Activated CD4-positive, alpha-beta T cell treated with anti-CD3 and anti-CD28 coated beads, Interleukin-2, amount 10 ng/mL, durations not matched to agents 7 days and 5 days (primary cell): Measurements from ENCODE around the gene CCDC136. TPM values are rescaled to one million over a fixed set of nuclear protein-coding genes. Genes with fewer than 3 reads are reported as not detected.

ENCODE experiments used
- CTCF ChIA-PET: fragments of 350-600 bp; sonication (Branson Sonifier 250); formaldehyde crosslinking; loops from one replicate; lab custom pipeline; 2021; ENCODE audit warnings: antibody characterized with exemption; lab: Charles Lee
- POLR2A ChIA-PET: fragments of 350-600 bp; sonication (Branson Sonifier 250); formaldehyde crosslinking; loops from one replicate; lab custom pipeline; 2021; ENCODE audit warnings: antibody characterized with exemption; lab: Charles Lee
- DNase-seq: peaks from one replicate; pipeline ENCODE4 v3.0.0-alpha.2; 2020
- H3K27ac Mint-ChIP-seq: one replicate; pipeline ENCODE4 v1.8.0; 2021; ENCODE audit warnings: mild to moderate bottlenecking, moderate library complexity, mixed read lengths
- H3K27me3 Mint-ChIP-seq: one replicate; pipeline ENCODE4 v1.8.0; 2021; ENCODE audit warnings: mixed read lengths
- H3K36me3 Mint-ChIP-seq: one replicate; pipeline ENCODE4 v1.8.0; 2021; ENCODE audit warnings: low read depth, mixed read lengths
- H3K4me1 Mint-ChIP-seq: one replicate; pipeline ENCODE4 v1.8.0; 2021; ENCODE audit warnings: mixed read lengths
- H3K4me3 Mint-ChIP-seq: one replicate; pipeline ENCODE4 v1.8.0; 2021; ENCODE audit warnings: mild to moderate bottlenecking, moderate library complexity, mixed read lengths
- H3K9me3 Mint-ChIP-seq: one replicate; pipeline ENCODE4 v1.8.0; 2021; ENCODE audit warnings: mixed read lengths
- total RNA-seq, 2 experiments: library from RNA; stranded (reverse); gene quantifications; one replicate each; pipeline ENCODE4 v1.2.3, GENCODE V29; 2021

The CCDC136 gene
- total RNA-seq, 2 experiments from 2014 or later, result 5.1 to 6.8 TPM

DNA sequence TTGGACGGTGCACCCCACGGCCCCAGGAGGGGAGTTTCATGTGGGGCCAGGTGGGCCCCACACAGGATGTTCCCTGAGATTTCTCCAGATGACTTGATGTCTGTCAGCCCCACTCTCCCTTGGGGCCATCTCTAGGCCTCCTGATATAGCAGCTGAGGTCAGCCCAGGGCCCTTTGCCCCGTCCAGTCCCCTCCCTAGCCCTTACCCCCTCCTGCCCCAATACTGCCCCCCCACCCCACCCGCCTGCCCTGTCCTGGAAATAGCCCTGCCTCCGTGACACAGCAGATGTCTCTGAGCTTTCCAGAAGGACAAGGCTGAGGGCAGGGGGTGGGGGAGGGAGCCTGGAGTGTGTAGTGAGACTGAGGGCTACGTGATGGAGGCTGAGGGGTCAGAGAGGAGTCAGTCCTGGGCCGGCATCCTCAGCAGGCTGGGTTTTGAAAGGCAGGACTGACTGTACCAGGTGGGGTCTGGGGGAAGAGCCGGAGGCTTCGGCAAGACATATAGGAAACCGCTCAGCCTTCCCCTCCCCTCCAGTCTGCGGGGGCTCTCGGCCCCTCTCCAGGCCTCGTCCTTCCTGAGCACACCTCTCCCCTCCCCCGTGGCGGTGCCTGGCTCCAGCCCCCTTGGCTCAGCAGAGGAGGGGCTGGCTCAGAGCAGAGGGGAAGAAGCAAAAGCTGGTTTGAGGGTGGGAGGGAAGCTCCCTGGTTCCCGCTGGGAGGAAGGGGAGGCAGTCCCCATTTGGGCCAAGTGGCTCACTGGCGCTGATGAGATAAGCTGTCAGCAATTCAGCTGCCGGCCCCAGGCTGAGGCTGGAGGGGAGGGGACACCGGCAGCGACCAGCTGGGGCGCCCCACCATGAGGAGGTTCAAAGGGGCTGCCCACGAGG, 40.5 kb downstream of the CCDC136 start:
- Mint-ChIP-seq H3K36me3 (no peaks in the 10 kb centered on the region), H3K9me3 (no peaks in the 10 kb centered on the region), H3K4me1 (peaks cover 14% of the 10 kb centered on the region), H3K27ac (no peak overlapping the region), H3K27me3 (peaks cover 37% of the 10 kb centered on the region), H3K4me3 (no peak overlapping the region)
- no peak for DNase-seq
- POLR2A ChIA-PET, result no interaction called here
- CTCF ChIA-PET, result interaction anchor here (0.9 to 1.3 kb wide), 3 partner anchors 9 to 31 kb away, joined by 3 to 5 read pairs (median 3); partner anchors contain the start of gene ATP6V1F

DNA sequence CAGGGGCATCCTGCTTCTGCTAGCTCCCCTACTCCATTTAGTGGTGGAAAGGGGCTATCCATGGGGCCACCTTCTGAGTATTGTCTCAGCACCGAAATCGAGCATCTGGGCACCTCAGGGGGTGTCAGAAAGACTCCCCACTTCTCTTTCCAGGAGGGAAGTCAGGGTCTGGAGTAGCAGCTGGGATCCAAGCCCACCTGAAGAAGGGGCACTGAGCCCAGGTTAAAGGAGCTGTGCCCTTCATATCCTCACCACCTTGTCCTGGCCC, 41.0 kb downstream of the CCDC136 start:
- Mint-ChIP-seq H3K4me3 (no peak overlapping the region), H3K9me3 (no peaks in the 10 kb centered on the region), H3K27ac (no peak overlapping the region), H3K27me3 (peaks cover 37% of the 10 kb centered on the region), H3K36me3 (no peaks in the 10 kb centered on the region), H3K4me1 (peaks cover 14% of the 10 kb centered on the region)
- CTCF ChIA-PET, result interaction anchor here (0.9 to 1.2 kb wide), 3 partner anchors 10 to 30 kb away, joined by 3 to 4 read pairs (median 3); partner anchors contain the start of gene ATP6V1F
- DNase-seq, result no peak
- POLR2A ChIA-PET, result no interaction called here

DNA sequence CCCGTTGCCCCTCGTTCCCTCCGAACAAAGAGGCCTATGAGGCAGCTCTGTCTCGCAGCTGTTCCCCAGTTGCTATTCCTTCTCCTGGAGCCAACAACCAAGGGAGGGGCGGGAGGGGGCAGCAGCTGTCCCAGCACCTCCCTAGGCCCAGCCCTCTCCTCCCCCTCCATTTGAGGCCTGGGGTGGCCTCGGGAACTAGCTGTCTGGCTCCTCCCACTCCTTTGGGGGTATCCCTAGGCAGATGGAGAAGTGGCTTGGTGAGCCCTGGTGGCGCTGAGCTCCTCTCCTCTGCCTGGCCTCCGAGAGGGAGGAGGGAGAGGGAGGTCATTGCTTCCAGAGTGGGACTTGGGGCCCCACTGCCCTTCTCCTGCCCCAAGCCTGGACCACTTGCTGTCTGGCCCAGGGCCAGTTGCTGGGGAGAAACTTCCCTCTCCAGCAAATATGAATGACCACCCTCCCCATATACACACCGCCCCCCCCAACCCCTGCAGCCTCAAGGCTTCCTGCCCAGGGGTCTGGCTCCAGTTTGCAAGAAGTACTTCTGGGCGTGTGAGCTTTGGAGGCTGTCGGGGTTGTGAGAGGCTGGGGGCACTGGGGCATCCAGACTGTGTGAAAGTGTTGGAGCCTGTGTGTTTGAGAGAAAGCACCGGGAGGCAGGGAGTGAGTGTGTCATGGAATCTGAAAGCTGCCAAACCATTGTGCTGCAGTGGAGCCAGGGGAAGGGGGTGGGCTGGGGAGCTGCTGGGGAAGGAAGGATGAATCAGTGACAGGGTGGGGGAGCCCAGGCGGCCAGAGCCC, 41.6 kb downstream of the CCDC136 start:
- peaks cover 14% of the 10 kb centered on the region for H3K4me1 Mint-ChIP-seq
- no peak overlapping the region for H3K4me3 Mint-ChIP-seq
- peaks cover 33% of the 10 kb centered on the region for H3K27me3 Mint-ChIP-seq
- H3K27ac Mint-ChIP-seq, result no peak overlapping the region
- no peaks in the 10 kb centered on the region for H3K36me3 Mint-ChIP-seq
- ChIA-PET CTCF (interaction anchor here (0.9 to 1.2 kb wide), 3 partner anchors 10 to 30 kb away, joined by 3 to 4 read pairs (median 3); partner anchors contain the start of gene ATP6V1F), POLR2A (no interaction called here)
- no peaks in the 10 kb centered on the region for H3K9me3 Mint-ChIP-seq
- no peak for DNase-seq

DNA sequence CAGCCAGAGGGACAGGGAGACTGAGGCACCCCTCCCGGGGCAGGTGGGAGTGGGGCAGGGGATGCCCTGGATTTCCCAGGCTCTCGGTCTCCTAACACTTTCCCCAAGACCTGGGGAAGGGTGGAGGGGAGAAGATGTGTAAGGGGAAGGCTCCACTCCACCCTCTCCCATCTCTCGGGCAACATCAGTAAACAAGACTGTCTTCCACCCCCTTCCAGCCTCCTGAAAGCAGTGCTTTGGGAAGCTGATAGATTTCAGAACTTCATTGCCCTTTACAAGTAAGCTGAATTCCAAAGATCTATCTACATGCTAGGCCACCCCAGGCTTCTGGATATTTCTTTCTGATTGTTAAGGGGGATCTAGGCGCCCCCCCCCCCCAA, 42.2 kb downstream of the CCDC136 start:
- H3K9me3 Mint-ChIP-seq, result no peaks in the 10 kb centered on the region
- POLR2A ChIA-PET, result no interaction called here

DNA sequence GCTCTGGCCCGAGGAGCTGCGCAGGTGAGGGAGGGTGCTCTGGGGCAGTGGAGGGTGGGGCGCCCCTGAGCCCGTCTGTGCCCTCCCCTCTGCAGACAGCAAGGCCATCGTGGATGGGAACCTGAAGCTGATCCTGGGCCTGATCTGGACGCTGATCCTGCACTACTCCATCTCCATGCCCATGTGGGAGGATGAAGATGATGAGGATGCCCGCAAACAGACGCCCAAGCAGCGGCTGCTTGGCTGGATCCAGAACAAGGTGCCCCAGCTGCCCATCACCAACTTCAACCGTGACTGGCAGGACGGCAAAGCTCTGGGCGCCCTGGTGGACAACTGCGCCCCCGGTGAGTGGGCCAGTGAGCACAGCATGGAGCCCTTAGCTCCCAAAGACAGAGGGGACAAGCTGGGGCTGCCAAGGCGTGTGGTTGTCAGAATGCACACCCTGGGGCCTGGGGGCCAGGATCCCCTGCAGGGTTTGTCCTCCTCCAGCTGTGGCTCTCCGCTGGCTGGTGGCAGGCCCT, 43.5 kb downstream of the CCDC136 start:
- H3K9me3 Mint-ChIP-seq, result no peaks in the 10 kb centered on the region
- ChIA-PET POLR2A (no interaction called here), CTCF (interaction anchor here (0.5 to 2.3 kb wide), 4 partner anchors 20 to 1225 kb away, joined by 3 to 8 read pairs (median 4); no protein-coding TSS in a partner anchor)
- no peak overlapping the region for H3K4me3 Mint-ChIP-seq
- H3K27me3 Mint-ChIP-seq, result peaks cover 17% of the 10 kb centered on the region
- no peak overlapping the region for H3K27ac Mint-ChIP-seq
- H3K4me1 Mint-ChIP-seq, result peaks cover 11% of the 10 kb centered on the region
- H3K36me3 Mint-ChIP-seq, result no peaks in the 10 kb centered on the region
- DNase-seq, result no peak

More for the DNA sequence above, 42.2 kb downstream of the CCDC136 start:
- Mint-ChIP-seq H3K27me3 (peaks cover 27% of the 10 kb centered on the region), H3K36me3 (no peaks in the 10 kb centered on the region), H3K4me3 (no peak overlapping the region), H3K27ac (no peak overlapping the region), H3K4me1 (peaks cover 14% of the 10 kb centered on the region)
- CTCF ChIA-PET, result interaction anchor here (1.2 kb wide), 1 partner anchor 11 kb away, joined by 4 read pairs; no protein-coding TSS in a partner anchor
- DNase-seq, result no peak

DNA sequence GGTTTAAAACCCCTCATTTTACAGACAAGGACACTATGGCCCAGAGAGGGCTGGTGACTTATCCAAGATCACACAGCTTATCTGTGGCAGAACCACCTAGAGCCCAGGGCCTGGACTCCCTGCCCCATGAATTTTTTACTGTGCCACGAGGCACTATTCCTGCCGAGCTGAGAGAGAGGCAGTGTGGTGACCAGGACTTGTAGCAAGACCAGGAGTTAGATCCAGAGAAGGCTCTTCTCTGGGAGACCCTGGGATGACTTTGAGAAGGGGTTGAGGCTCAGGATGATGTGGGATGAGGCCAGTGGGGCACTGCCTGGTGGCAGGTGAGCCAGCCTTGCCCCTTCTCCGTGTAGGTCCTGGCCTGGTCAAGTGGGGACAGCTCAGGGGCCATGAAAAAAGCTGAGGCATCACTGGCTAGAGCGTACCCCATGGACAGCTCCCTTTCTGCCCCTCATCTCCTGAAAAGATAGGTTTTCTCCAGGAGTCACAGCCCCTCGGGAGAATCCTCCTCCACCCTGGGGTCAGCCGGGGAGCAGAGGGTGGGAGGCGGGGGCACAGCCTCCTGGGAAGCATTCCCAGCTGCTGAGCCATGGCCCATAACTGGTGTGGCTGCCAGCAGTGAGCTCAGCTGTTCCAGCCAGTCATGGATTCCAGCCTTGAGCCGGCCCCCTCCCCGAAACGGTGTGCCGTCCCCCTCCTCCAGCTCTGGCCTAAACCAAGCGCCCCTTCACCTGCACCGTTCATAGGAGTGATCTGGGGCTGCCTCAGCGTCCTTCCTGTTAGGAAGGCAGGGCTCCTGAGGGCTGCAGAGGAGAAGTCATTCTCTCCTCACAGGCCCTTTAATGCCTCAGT, 44.2 kb downstream of the CCDC136 start:
- ChIA-PET POLR2A (no interaction called here), CTCF (interaction anchor here (0.5 to 2.3 kb wide), 4 partner anchors 21 to 1224 kb away, joined by 3 to 8 read pairs (median 4); no protein-coding TSS in a partner anchor)
- Mint-ChIP-seq H3K9me3 (no peaks in the 10 kb centered on the region), H3K27me3 (peaks cover 11% of the 10 kb centered on the region), H3K27ac (no peak overlapping the region), H3K4me3 (no peak overlapping the region), H3K4me1 (peaks cover 5% of the 10 kb centered on the region), H3K36me3 (no peaks in the 10 kb centered on the region)
- DNase-seq, result no peak

DNA sequence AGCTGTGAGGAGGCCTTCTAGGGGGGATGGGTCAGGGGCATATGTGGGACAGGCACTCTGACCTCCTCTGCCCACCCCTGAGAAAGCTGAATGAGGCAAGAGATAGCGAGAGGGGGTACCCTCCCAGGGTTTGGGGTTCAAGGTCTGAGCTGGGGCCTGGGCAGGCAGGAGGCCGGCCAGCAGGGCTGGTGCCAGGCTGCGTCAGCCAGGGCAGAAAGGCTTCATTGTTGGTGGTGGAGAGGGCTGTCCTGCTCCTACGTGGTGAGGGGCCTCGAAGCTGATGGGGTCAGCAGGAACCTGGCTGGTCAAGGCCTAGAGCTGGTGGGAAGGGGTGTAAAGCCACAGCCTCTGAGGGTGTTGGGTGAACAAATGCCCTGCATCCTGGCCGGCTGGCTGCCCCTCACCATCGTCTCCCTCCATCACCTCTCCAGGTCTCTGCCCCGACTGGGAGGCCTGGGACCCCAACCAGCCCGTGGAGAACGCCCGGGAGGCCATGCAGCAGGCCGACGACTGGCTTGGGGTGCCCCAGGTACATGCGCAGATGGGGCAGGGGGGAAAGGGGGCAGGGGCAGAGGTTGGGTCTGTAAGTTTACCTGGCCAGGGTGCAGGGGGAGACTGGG, 45.1 kb downstream of the CCDC136 start:
- Mint-ChIP-seq H3K9me3 (no peaks in the 10 kb centered on the region), H3K27me3 (peaks cover 4% of the 10 kb centered on the region), H3K27ac (no peak overlapping the region), H3K4me3 (no peak overlapping the region), H3K36me3 (no peaks in the 10 kb centered on the region), H3K4me1 (no peaks in the 10 kb centered on the region)
- ChIA-PET POLR2A (no interaction called here), CTCF (interaction anchor here (0.5 to 2.3 kb wide), 2 partner anchors 47 to 342 kb away, joined by 3 to 8 read pairs; no protein-coding TSS in a partner anchor)
- no peak for DNase-seq

DNA sequence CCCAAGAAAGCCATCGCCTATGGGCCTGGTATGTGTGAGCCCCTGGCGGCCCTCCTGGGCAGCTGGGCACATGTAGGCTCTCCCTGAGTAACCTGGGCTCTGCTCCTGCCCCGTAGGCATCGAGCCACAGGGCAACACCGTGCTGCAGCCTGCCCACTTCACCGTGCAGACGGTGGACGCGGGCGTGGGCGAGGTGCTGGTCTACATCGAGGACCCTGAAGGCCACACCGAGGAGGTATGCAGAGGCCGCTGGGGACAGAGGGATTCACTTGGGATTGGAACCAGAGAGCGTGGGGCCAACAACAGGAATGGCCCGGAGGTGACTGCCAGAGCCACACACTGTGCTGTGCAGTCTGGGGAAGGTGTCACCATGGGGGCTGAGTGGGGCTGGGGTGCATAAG, 45.8 kb downstream of the CCDC136 start:
- no peaks in the 10 kb centered on the region for H3K4me1 Mint-ChIP-seq
- no peak for DNase-seq
- H3K36me3 Mint-ChIP-seq, result no peaks in the 10 kb centered on the region
- peaks cover 2% of the 10 kb centered on the region for H3K27me3 Mint-ChIP-seq
- no peak overlapping the region for H3K4me3 Mint-ChIP-seq
- H3K27ac Mint-ChIP-seq, result no peak overlapping the region
- CTCF ChIA-PET, result interaction anchor here (0.5 kb wide), 1 partner anchor 341 kb away, joined by 3 read pairs; no protein-coding TSS in a partner anchor
- POLR2A ChIA-PET, result no interaction called here
- no peaks in the 10 kb centered on the region for H3K9me3 Mint-ChIP-seq

DNA sequence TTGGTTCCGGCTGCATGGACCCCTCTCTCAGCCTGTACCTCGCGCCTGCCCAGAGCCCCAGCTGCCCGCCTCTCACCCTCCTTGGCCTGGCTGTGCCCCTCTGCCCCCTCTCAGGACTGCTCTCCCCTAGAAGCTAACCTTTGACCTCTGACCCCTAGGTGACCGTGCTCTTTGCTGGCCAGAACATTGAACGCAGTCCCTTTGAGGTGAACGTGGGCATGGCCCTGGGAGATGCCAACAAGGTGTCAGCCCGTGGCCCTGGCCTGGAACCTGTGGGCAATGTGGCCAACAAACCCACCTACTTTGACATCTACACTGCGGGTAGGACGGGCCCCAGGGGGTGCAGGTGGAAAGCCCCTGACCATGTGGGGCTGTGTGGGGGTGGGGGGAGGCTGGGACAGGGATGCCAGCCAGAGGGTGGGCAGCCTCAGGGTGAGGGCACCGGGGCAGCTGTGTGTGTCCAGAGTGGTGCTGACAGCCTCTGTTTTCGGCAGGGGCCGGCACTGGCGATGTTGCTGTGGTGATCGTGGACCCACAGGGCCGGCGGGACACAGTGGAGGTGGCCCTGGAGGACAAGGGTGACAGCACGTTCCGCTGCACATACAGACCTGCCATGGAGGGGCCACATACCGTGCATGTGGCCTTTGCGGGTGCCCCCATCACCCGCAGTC, 46.5 kb downstream of the CCDC136 start:
- ChIA-PET POLR2A (no interaction called here), CTCF (no interaction called here)
- Mint-ChIP-seq H3K27me3 (peaks cover 2% of the 10 kb centered on the region), H3K27ac (no peak overlapping the region), H3K4me3 (no peak overlapping the region), H3K9me3 (no peaks in the 10 kb centered on the region), H3K4me1 (no peaks in the 10 kb centered on the region), H3K36me3 (no peaks in the 10 kb centered on the region)
- DNase-seq, result no peak

DNA sequence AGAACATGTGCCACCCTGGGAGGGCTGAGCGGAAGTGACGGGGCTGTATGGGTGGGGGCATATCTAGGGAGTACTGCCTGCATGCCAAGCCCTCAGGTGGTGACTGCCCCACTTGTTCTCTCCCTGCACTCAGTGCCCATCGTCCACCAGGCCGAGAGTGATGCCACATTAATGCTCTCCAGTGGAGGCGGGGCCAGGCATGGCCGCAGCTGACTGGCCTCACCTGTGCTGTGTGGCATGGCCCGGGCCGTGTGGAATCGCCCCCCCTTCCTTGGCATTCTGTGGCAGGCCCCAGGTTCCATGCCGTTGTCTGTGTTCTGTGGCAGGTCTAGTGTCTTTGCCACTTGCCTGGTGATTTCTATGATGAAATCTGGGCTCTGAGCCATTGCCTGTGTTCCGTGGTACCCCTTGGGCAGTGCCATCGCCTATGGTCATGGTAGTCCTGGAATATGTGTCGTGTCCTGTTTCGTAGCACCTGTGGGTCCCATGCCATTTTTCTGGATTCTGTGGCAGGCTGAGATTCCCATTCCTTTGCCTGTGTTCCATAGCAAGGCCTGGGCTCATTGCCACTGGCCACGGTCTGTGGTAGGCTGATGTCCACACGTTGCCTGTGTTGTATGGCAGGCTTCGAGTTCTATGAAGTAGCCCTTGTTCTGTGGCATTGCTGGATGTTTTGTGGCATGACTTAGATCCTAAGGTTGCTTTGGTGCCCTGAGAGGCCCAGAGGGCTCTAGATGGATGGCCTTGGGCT, 47.4 kb downstream of the CCDC136 start:
- DNase-seq, result no peak
- ChIA-PET POLR2A (no interaction called here), CTCF (no interaction called here)
- Mint-ChIP-seq H3K4me3 (no peak overlapping the region), H3K27me3 (no peaks in the 10 kb centered on the region), H3K4me1 (no peaks in the 10 kb centered on the region), H3K27ac (no peak overlapping the region), H3K36me3 (no peaks in the 10 kb centered on the region), H3K9me3 (no peaks in the 10 kb centered on the region)

DNA sequence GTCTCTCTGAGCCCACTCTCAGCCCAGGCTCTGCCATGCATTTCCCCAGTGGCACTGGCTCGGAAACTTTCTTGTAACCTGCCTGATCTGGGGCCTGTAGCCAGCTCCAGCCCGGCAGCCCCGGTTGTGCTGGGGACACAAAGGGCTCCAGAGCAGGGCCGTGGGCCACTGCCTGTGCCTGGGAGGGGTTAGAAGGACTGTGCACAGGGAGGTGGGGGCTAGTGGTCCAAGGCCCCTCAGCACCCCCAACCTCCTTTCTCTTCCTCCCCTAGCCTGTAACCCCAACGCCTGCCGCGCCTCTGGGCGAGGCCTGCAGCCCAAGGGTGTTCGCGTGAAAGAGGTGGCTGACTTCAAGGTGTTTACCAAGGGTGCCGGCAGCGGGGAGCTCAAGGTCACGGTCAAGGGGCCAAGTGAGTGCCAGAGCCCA, 48.0 kb downstream of the CCDC136 start:
- Mint-ChIP-seq H3K27me3 (no peaks in the 10 kb centered on the region), H3K4me1 (no peaks in the 10 kb centered on the region), H3K4me3 (no peak overlapping the region), H3K36me3 (no peaks in the 10 kb centered on the region), H3K9me3 (no peaks in the 10 kb centered on the region), H3K27ac (no peak overlapping the region)
- POLR2A ChIA-PET, result no interaction called here
- CTCF ChIA-PET, result interaction anchor here (1.4 kb wide), 1 partner anchor 44 kb away, joined by 3 read pairs; no protein-coding TSS in a partner anchor
- DNase-seq, result no peak
